Hepatocyte (in vitro differentiated cells): ENCODE data around the gene BARX2. TPM values are rescaled to one million over a fixed set of nuclear protein-coding genes. Genes with fewer than 3 reads are reported as not detected.

Experiments used
- DNase-seq: peaks from one replicate; pipeline ENCODE4 v3.0.0-alpha.2; 2016; ENCODE audit warnings: low spot score
- H2AFZ ChIP-seq: fragments of 200-600 bp; sonication (generic); 2 replicates; pipeline ENCODE4 v1.6.0; 2016; ENCODE audit warnings: antibody characterized with exemption, mild to moderate bottlenecking
- H3K27ac ChIP-seq: fragments of 200-600 bp; sonication (generic); 2 replicates; pipeline ENCODE4 v1.5.1; 2016; ENCODE audit warnings: mild to moderate bottlenecking
- H3K27me3 ChIP-seq: fragments of 200-600 bp; sonication (generic); 2 replicates; pipeline ENCODE4 v1.6.1; 2016
- H3K36me3 ChIP-seq: fragments of 200-600 bp; sonication (generic); replicated peaks from 2 replicates; pipeline ENCODE4 v1.5.1; 2016; ENCODE audit warnings: low read depth; ENCODE audit not compliant: insufficient read depth
- H3K4me1 ChIP-seq: fragments of 200-600 bp; sonication (generic); 2 replicates; pipeline ENCODE4 v1.5.1; 2016; ENCODE audit warnings: mild to moderate bottlenecking, moderate library complexity; ENCODE audit not compliant: insufficient read depth
- H3K4me2 ChIP-seq: fragments of 200-600 bp; sonication (generic); 2 replicates; pipeline ENCODE4 v1.6.0; 2016
- H3K4me3 ChIP-seq: fragments of 200-600 bp; sonication (generic); 2 replicates; pipeline ENCODE4 v1.5.1; 2016; ENCODE audit warnings: mild to moderate bottlenecking
- H3K79me2 ChIP-seq: fragments of 200-600 bp; sonication (generic); 2 replicates; pipeline ENCODE4 v1.6.0; 2017; ENCODE audit warnings: mild to moderate bottlenecking
- H3K9me2 ChIP-seq: fragments of 200-600 bp; sonication (generic); replicated peaks from 2 replicates; pipeline ENCODE4 v1.6.0; 2017; ENCODE audit warnings: mild to moderate bottlenecking; ENCODE audit not compliant: insufficient read depth
- H3K9me3 ChIP-seq: fragments of 200-600 bp; sonication (generic); 2 replicates; pipeline ENCODE4 v1.5.1; 2016; ENCODE audit warnings: low read depth, mild to moderate bottlenecking
- H4K20me1 ChIP-seq: fragments of 200-600 bp; sonication (generic); 2 replicates; pipeline ENCODE4 v1.6.0; 2016; ENCODE audit warnings: mild to moderate bottlenecking; ENCODE audit not compliant: insufficient read depth, poor library complexity, severe bottlenecking
- CTCF ChIP-seq: fragments of 200-600 bp; sonication (generic); IDR thresholded peaks from 2 replicates; pipeline ENCODE4 v1.5.1; 2016; ENCODE audit warnings: antibody characterized with exemption, mild to moderate bottlenecking; ENCODE audit not compliant: poor library complexity
- EZH2 ChIP-seq: fragments of 200-600 bp; sonication (generic); IDR thresholded peaks from 2 replicates; pipeline ENCODE4 v1.6.1; 2016; ENCODE audit warnings: antibody characterized with exemption, mild to moderate bottlenecking, borderline replicate concordance
- EZH2phosphoT487 ChIP-seq: fragments of 200-600 bp; sonication (generic); IDR thresholded peaks from one replicate; pipeline ENCODE4 v1.6.1; 2018; ENCODE audit warnings: antibody characterized with exemption, mild to moderate bottlenecking, low read depth, moderate library complexity; ENCODE audit not compliant: unreplicated experiment, severe bottlenecking
- WGBS: methylation state at CpG from one replicate; pipeline ENCODE4 v1.1.6; 2016; ENCODE audit warnings: low lambda C conversion rate; ENCODE audit errors: missing lambda C conversion rate; 5-methylcytosine and 5-hydroxymethylcytosine counted together
- polyA plus RNA-seq: library from polyadenylated mRNA; unstranded; fragments of >200 nt; fragmentation: Nextera tagmentation; extraction: Ambion mirVana; gene quantifications from 2 replicates; pipeline ENCODE4 v1.2.1, GENCODE V29; 2016
- total RNA-seq: library from RNA; depleted of rRNA; stranded (reverse); fragments of >200 nt; gene quantifications from 2 replicates; pipeline ENCODE4 v1.2.3, GENCODE V29; 2014

Gene BARX2
- total and polyA plus RNA-seq, 2 experiments from 2014 or later, result 0.10 to 0.77 TPM

GRCh38 chr11:129410395-129410960 lies 34.8 kb downstream of the BARX2 start:
- Histone ChIP-seq H3K4me1 (no peaks in the 10 kb centered on the region), H4K20me1 (no peaks in the 10 kb centered on the region), H3K27me3 (no peaks in the 10 kb centered on the region), H3K4me2 (no peak overlapping the region), H3K36me3 (no peaks in the 10 kb centered on the region), H3K79me2 (no peaks in the 10 kb centered on the region), H2AFZ (no peak overlapping the region), H3K9me3 (no peaks in the 10 kb centered on the region), H3K4me3 (no peak overlapping the region), H3K27ac (no peak overlapping the region), H3K9me2 (no peaks in the 10 kb centered on the region)
- TF ChIP-seq EZH2, result no peak
- no peak for TF ChIP-seq CTCF
- no peak for TF ChIP-seq EZH2phosphoT487
- no peak for DNase-seq
- WGBS, result 62% methylated on average over 3 of the region's 3 CpGs

- DNase-seq, result no peak
- H3K27ac ChIP-seq, result no peak overlapping the region
- no peak overlapping the region for H3K4me2 ChIP-seq
- H3K27me3 ChIP-seq, result no peaks in the 10 kb centered on the region
- H3K4me1 ChIP-seq, result no peaks in the 10 kb centered on the region
- TF ChIP-seq EZH2 (no peak), CTCF (no peak), EZH2phosphoT487 (no peak)
- no peaks in the 10 kb centered on the region for H3K9me2 ChIP-seq
- 74% methylated on average over 4 of the region's 4 CpGs for WGBS
- no peaks in the 10 kb centered on the region for H3K9me3 ChIP-seq
- H4K20me1 ChIP-seq, result no peaks in the 10 kb centered on the region
- no peak overlapping the region for H2AFZ ChIP-seq
- no peak overlapping the region for H3K4me3 ChIP-seq
- no peaks in the 10 kb centered on the region for H3K79me2 ChIP-seq
- no peaks in the 10 kb centered on the region for H3K36me3 ChIP-seq
Measured at GRCh38 chr11:129412494-129412893, 36.8 kb downstream of the BARX2 start.

GRCh38 chr11:129414144-129414872 lies 38.7 kb downstream of the BARX2 start:
- TF ChIP-seq EZH2, result no peak
- TF ChIP-seq CTCF, result no peak
- no peak for TF ChIP-seq EZH2phosphoT487
- no peaks in the 10 kb centered on the region for H3K4me1 ChIP-seq
- peak overlapping the region; percentile 75 for H3K27ac ChIP-seq
- 51% methylated on average over 5 of the region's 5 CpGs for whole genome bisulfite sequencing
- H4K20me1 ChIP-seq, result no peaks in the 10 kb centered on the region
- no peaks in the 10 kb centered on the region for H3K36me3 ChIP-seq
- H2AFZ ChIP-seq, result no peak overlapping the region
- H3K9me3 ChIP-seq, result no peaks in the 10 kb centered on the region
- no peak overlapping the region for H3K4me3 ChIP-seq
- H3K4me2 ChIP-seq, result no peak overlapping the region
- no peaks in the 10 kb centered on the region for H3K79me2 ChIP-seq
- H3K9me2 ChIP-seq, result no peaks in the 10 kb centered on the region
- H3K27me3 ChIP-seq, result no peaks in the 10 kb centered on the region
- no peak for DNase-seq
